ENCODE results near the gene IFT74.

- TF ChIP-seq CTCF (IDR thresholded peaks at IDR 0.05) (peak; percentile 54; the same call in 1 of the 2 replicates), ZNF396 (CRISPR knock-in tag; IDR thresholded peaks at IDR 0.05; ENCODE audit: borderline replicate concordance) (no peak), SMAD3 (CRISPR knock-in tag; IDR thresholded peaks at IDR 0.05; ENCODE audit: borderline replicate concordance) (no peak), NFYB (CRISPR knock-in tag; conservative IDR thresholded peaks at IDR 0.05; ENCODE audit: low read depth) (no peak)
Measured at GRCh38 chr9:27033815-27034403, 77.7 kb downstream of the IFT74 start.

Measured in WTC11 (cell line).